Measurements from ENCODE around the gene POLR2E. TPM values are rescaled to one million over a fixed set of nuclear protein-coding genes. Genes with fewer than 3 reads are reported as not detected.

POLR2E gene
- polyA plus RNA-seq, 1 donor from 2014 or later, result 172 TPM

GRCh38 chr19:1117654-1118053 is 22.5 kb upstream of the POLR2E start:
- H3K27me3 ChIP-seq (ENCODE audit: insufficient read depth, low read depth, low read length), result no peaks in the 10 kb centered on the region
- H2AFZ ChIP-seq (ENCODE audit: low read depth, low read length), result no peak overlapping the region
- no peaks in the 10 kb centered on the region for H3K79me2 ChIP-seq (replicated peaks; ENCODE audit: insufficient read depth, low read length)
- H3K36me3 ChIP-seq (ENCODE audit: insufficient read depth, low read length), result no peaks in the 10 kb centered on the region
- H3F3A ChIP-seq (ENCODE audit: insufficient read depth, low read length, poor library complexity, severe bottlenecking), result no peaks in the 10 kb centered on the region
- no peak overlapping the region for H3K9ac ChIP-seq (ENCODE audit: low read length)
- no peaks in the 10 kb centered on the region for H4K20me1 ChIP-seq (ENCODE audit: insufficient read depth)
- no peak overlapping the region for H3K27ac ChIP-seq (ENCODE audit: low read length)
- H3K9me2 ChIP-seq (ENCODE audit: insufficient read depth, low read length), result no peaks in the 10 kb centered on the region
- H3K4me3 ChIP-seq (ENCODE audit: low read length), result no peak overlapping the region
- no peak overlapping the region for H3K4me2 ChIP-seq (ENCODE audit: low read length)
- no peak for TF ChIP-seq MXI1 (conservative IDR thresholded peaks at IDR 0.05; ENCODE audit: poor library complexity, severe bottlenecking)
- no peak for TF ChIP-seq POLR2AphosphoS5 (IDR thresholded peaks at IDR 0.05)
- no peak for TF ChIP-seq TAF1 (IDR thresholded peaks at IDR 0.05; ENCODE audit: low read depth)
- no peak for TF ChIP-seq SMC3 (conservative IDR thresholded peaks at IDR 0.05; ENCODE audit: poor library complexity)
- no peak for TF ChIP-seq REST (IDR thresholded peaks at IDR 0.05; ENCODE audit: borderline replicate concordance)
- no peak for TF ChIP-seq CTCF (IDR thresholded peaks at IDR 0.05; ENCODE audit: poor library complexity, severe bottlenecking)
- no peak for TF ChIP-seq EZH2 (IDR thresholded peaks at IDR 0.05; ENCODE audit: borderline replicate concordance, insufficient read depth, low read length, poor library complexity, severe bottlenecking)
- H3K9me3 ChIP-seq (ENCODE audit: low read length), result no peaks in the 10 kb centered on the region

- Histone ChIP-seq H3K27ac (ENCODE audit: low read length) (no peak overlapping the region), H3K36me3 (ENCODE audit: insufficient read depth, low read length) (no peaks in the 10 kb centered on the region), H3K9me2 (ENCODE audit: insufficient read depth, low read length) (no peaks in the 10 kb centered on the region), H3K9ac (ENCODE audit: low read length) (no peak overlapping the region), H3K4me3 (ENCODE audit: low read length) (no peak overlapping the region), H3F3A (ENCODE audit: insufficient read depth, low read length, poor library complexity, severe bottlenecking) (no peaks in the 10 kb centered on the region), H3K79me2 (replicated peaks; ENCODE audit: insufficient read depth, low read length) (no peaks in the 10 kb centered on the region), H2AFZ (ENCODE audit: low read depth, low read length) (no peak overlapping the region), H4K20me1 (ENCODE audit: insufficient read depth) (no peaks in the 10 kb centered on the region), H3K9me3 (ENCODE audit: low read length) (no peaks in the 10 kb centered on the region), H3K27me3 (ENCODE audit: insufficient read depth, low read depth, low read length) (no peaks in the 10 kb centered on the region), H3K4me2 (ENCODE audit: low read length) (no peak overlapping the region)
- no peak for TF ChIP-seq SMC3 (conservative IDR thresholded peaks at IDR 0.05; ENCODE audit: poor library complexity)
- TF ChIP-seq EZH2 (IDR thresholded peaks at IDR 0.05; ENCODE audit: borderline replicate concordance, insufficient read depth, low read length, poor library complexity, severe bottlenecking), result no peak
- TF ChIP-seq MXI1 (conservative IDR thresholded peaks at IDR 0.05; ENCODE audit: poor library complexity, severe bottlenecking), result no peak
- no peak for TF ChIP-seq CTCF (IDR thresholded peaks at IDR 0.05; ENCODE audit: poor library complexity, severe bottlenecking)
- no peak for TF ChIP-seq EP300 (conservative IDR thresholded peaks at IDR 0.05; ENCODE audit: poor library complexity, severe bottlenecking)
These were observed 21.8 kb upstream of the POLR2E start for GRCh38 chr19:1116726-1117581.
